Natural killer cell (primary cell): Measurements from ENCODE around the gene BORCS5. TPM values are rescaled to one million over a fixed set of nuclear protein-coding genes. Genes with fewer than 3 reads are reported as not detected.
A peak's percentile ranks its signal among the peaks of the same experiment; 100 is the strongest.

Experiments used
- ATAC-seq, 3 donors: fragments of 150-1000 bp in 2 of 3; fragments of 200-7000 bp in 1 of 3; cut with Tn5 transposase; 1 replicate in 1 of 3; 2 replicates in 2 of 3; pipeline ENCODE4 v1.10.0; 2021; ENCODE audit warnings: mild to moderate bottlenecking in 2 of 3, moderate library complexity in 2 of 3
- DNase-seq, 2 donors: peaks; one replicate each; pipeline versions ENCODE4 v3.0.0 to v3.0.0-alpha.2; 2013 to 2021; ENCODE audit warnings: mixed read lengths in 1 of 2
- H3K27ac ChIP-seq: one replicate; pipeline ENCODE4 v1.5.1; 2013; ENCODE audit warnings: mild to moderate bottlenecking, low read length
- H3K27me3 ChIP-seq: one replicate; pipeline ENCODE4 v1.6.1; 2013; ENCODE audit warnings: low read length; ENCODE audit not compliant: control insufficient read depth, insufficient read depth
- H3K36me3 ChIP-seq: one replicate; pipeline ENCODE4 v1.6.1; 2013; ENCODE audit warnings: low read length; ENCODE audit not compliant: control insufficient read depth, insufficient read depth
- H3K4me1 ChIP-seq: one replicate; pipeline ENCODE4 v1.6.1; 2013; ENCODE audit warnings: low read length; ENCODE audit not compliant: control insufficient read depth, insufficient read depth
- H3K4me3 ChIP-seq: one replicate; pipeline ENCODE4 v1.5.1; 2013; ENCODE audit warnings: low read length
- H3K9me3 ChIP-seq: one replicate; pipeline ENCODE4 v1.6.1; 2013; ENCODE audit warnings: low read length; ENCODE audit not compliant: control insufficient read depth, insufficient read depth
- H3K27ac Mint-ChIP-seq, 2 donors: one replicate each; pipeline ENCODE4 v1.8.0; 2022; ENCODE audit warnings: mild to moderate bottlenecking in 2 of 2, mixed read lengths in 2 of 2, moderate library complexity in 1 of 2
- H3K27me3 Mint-ChIP-seq, 2 donors: one replicate each; pipeline ENCODE4 v1.8.0; 2022; ENCODE audit warnings: low read depth in 2 of 2, mixed read lengths in 2 of 2
- H3K36me3 Mint-ChIP-seq: one replicate; pipeline ENCODE4 v1.8.0; 2022; ENCODE audit warnings: mixed read lengths
- H3K4me1 Mint-ChIP-seq, 2 donors: one replicate each; pipeline ENCODE4 v1.8.0; 2022; ENCODE audit warnings: mixed read lengths in 2 of 2
- H3K4me3 Mint-ChIP-seq: one replicate; pipeline ENCODE4 v1.8.0; 2022; ENCODE audit warnings: mild to moderate bottlenecking, moderate library complexity, mixed read lengths
- H3K9me3 Mint-ChIP-seq, 2 donors: one replicate each; pipeline ENCODE4 v1.8.0; 2022; ENCODE audit warnings: mixed read lengths in 2 of 2
- WGBS: methylation state at CpG from one replicate; pipeline ENCODE4 v1.1.7; 2013; ENCODE audit warnings: missing lambda C conversion rate; ENCODE audit not compliant: insufficient coverage; 5-methylcytosine and 5-hydroxymethylcytosine counted together
- intact Hi-C: fragments of 100-400 bp; cut with micrococcal nuclease; formaldehyde crosslinking; loops from one replicate; pipeline ENCODE4 v1.14.2; 2022
- total RNA-seq, 4 donors: library from RNA; stranded (reverse); fragments of 120-200 nt in 1 of 4; gene quantifications; one replicate each; pipeline versions ENCODE4 v1.2.3 to v1.2.4, GENCODE V29; 2013 to 2022
- TF ChIP-seq, protein P1 (sequence below): fragments of 200-600 bp; IDR thresholded peaks from one replicate; pipeline ENCODE4 v1.8.0; 2022; ENCODE audit warnings: antibody characterized with exemption

The BORCS5 gene
- total RNA-seq, 3 donors from 2014 or later (not counting 1 experiment from before 2014, with no cell fraction given) = 28.5 to 32.8 (median 29.2) TPM

DNA sequence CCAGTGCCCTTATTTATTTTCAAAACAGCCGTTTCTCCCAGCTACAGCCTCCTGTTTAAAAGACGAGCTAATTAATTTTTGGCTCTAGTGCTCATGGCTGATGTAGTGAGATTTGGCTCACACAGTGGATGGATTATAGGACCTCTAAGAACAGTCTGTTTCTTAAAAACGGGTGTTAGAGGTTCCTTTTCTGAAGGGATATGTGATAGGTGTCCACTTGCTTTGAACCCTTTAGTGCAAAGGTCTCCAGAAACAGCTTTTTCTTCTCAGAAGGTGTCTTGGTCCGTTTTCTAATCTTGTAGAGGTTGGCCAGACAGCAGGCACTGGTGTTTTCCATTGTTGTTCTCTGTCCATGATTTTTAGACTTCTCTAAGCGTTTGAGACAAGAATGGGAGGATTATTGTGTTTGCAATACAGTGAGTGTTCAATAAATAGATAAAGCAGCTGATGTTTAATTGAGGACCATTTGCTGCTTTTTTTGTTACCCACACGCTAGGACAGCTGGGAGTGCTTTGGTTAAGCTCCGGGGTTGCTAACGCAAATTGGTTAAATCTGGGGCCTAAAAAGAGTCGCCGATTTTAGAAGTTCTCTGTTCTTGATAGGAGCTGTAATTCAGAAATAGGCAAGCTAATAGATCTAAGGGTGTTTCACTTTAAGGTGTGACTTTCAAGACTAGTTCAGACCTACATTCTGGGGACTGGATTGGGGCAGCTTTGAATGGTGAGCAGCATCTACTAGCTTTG is 1.0 kb downstream of the BORCS5 start:
- H3K4me1 Mint-ChIP-seq = peaks cover 26 to 31% of the 10 kb centered on the region in 2 donors
- no peaks in the 10 kb centered on the region for H3K9me3 Mint-ChIP-seq
- H3K27ac ChIP-seq = peak overlapping the region; percentile 97
- DNase-seq = peak in 1 of 2 donors; percentile 48
- H3K4me3 ChIP-seq = peak overlapping the region; percentile 78
- intact Hi-C loops = loop anchor here (2.0 to 10.0 kb wide), 6 partner anchors 27 to 647 kb away; partner anchors contain the start of genes DUSP16, GPR19 and HEBP1
- H3K27me3 ChIP-seq = no peaks in the 10 kb centered on the region
- TF ChIP-seq, protein P1, sequence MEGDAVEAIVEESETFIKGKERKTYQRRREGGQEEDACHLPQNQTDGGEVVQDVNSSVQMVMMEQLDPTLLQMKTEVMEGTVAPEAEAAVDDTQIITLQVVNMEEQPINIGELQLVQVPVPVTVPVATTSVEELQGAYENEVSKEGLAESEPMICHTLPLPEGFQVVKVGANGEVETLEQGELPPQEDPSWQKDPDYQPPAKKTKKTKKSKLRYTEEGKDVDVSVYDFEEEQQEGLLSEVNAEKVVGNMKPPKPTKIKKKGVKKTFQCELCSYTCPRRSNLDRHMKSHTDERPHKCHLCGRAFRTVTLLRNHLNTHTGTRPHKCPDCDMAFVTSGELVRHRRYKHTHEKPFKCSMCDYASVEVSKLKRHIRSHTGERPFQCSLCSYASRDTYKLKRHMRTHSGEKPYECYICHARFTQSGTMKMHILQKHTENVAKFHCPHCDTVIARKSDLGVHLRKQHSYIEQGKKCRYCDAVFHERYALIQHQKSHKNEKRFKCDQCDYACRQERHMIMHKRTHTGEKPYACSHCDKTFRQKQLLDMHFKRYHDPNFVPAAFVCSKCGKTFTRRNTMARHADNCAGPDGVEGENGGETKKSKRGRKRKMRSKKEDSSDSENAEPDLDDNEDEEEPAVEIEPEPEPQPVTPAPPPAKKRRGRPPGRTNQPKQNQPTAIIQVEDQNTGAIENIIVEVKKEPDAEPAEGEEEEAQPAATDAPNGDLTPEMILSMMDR = no peak
- no peaks in the 10 kb centered on the region for H3K9me3 ChIP-seq
- WGBS = 22% methylated on average over 10 of the region's 10 CpGs
- peak overlapping the region; percentile 92 to 97 for H3K27ac Mint-ChIP-seq
- no peaks in the 10 kb centered on the region for H3K36me3 Mint-ChIP-seq
- peaks cover 3% of the 10 kb centered on the region for H3K36me3 ChIP-seq
- no peaks in the 10 kb centered on the region for H3K27me3 Mint-ChIP-seq
- H3K4me3 Mint-ChIP-seq = peak overlapping the region; percentile 96
- no peak for ATAC-seq
- H3K4me1 ChIP-seq = peaks cover 23% of the 10 kb centered on the region

DNA sequence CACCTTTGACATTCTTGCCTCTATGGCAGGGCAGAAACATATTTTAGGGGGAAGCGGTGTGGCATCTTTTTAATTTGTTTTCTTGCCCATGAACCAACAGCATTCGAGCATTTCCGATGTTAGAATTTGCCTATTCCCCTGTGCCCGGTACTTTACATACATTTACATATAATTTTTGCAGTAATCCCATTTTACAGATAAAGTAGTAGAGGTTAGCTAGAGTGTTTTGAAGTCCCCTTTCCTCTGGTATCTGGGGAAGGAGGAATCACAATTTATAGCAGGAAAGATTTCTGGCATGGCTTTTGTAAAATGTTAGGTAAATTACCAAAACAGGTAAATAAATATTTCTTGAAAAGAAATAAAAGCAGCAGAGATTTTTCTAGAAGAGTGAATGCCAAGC is 1.6 kb downstream of the BORCS5 start:
- 100% methylated on average over 1 of the region's 4 CpGs for WGBS
- Histone ChIP-seq H3K4me1 (peaks cover 23% of the 10 kb centered on the region), H3K27ac (peak overlapping the region; percentile 97), H3K9me3 (no peaks in the 10 kb centered on the region), H3K4me3 (no peak overlapping the region), H3K36me3 (peaks cover 5% of the 10 kb centered on the region), H3K27me3 (no peaks in the 10 kb centered on the region)
- TF ChIP-seq, protein P1 = no peak
- DNase-seq (no peak), ATAC-seq (no peak)
- peaks cover 26 to 31% of the 10 kb centered on the region in 2 donors for H3K4me1 Mint-ChIP-seq
- H3K9me3 Mint-ChIP-seq = no peaks in the 10 kb centered on the region
- H3K4me3 Mint-ChIP-seq = peak overlapping the region; percentile 96
- no peaks in the 10 kb centered on the region for H3K36me3 Mint-ChIP-seq
- no peaks in the 10 kb centered on the region for H3K27me3 Mint-ChIP-seq
- intact Hi-C loops = loop anchor here (5.0 to 10.0 kb wide), 2 partner anchors 204 to 646 kb away; partner anchors contain the start of genes DUSP16 and HEBP1
- H3K27ac Mint-ChIP-seq = peak overlapping the region; percentile 92 to 97

GRCh38 chr12:12364787-12365445 is 8.0 kb downstream of the BORCS5 start:
- peaks cover 7% of the 10 kb centered on the region for H3K36me3 ChIP-seq
- TF ChIP-seq, protein P1 = no peak
- Mint-ChIP-seq H3K27ac (peak overlapping the region in 1 of 2 donors; percentile 66), H3K36me3 (no peaks in the 10 kb centered on the region), H3K9me3 (no peaks in the 10 kb centered on the region), H3K4me3 (no peak overlapping the region), H3K4me1 (peaks cover 32 to 39% of the 10 kb centered on the region in 2 donors), H3K27me3 (no peaks in the 10 kb centered on the region)
- H3K27ac ChIP-seq = no peak overlapping the region
- no peak overlapping the region for H3K4me3 ChIP-seq
- no peak for ATAC-seq
- no peaks in the 10 kb centered on the region for H3K9me3 ChIP-seq
- intact Hi-C loops = no loop called here
- H3K27me3 ChIP-seq = no peaks in the 10 kb centered on the region
- DNase-seq = no peak
- H3K4me1 ChIP-seq = peaks cover 13% of the 10 kb centered on the region
- WGBS = 94% methylated on average over 2 of the region's 4 CpGs
